Epithelial cell of esophagus (primary cell): ENCODE measurements around the gene MXI1.

Experiments used
- DNase-seq: peaks from one replicate; pipeline ENCODE4 v3.0.0; 2010; ENCODE audit warnings: low read depth
- H3K4me3 ChIP-seq: 2 replicates; pipeline ENCODE4 v1.5.1; 2011; ENCODE audit warnings: mild to moderate bottlenecking, low read length, control low read depth
- TF ChIP-seq, protein P1 (sequence below): IDR thresholded peaks from 2 replicates; pipeline ENCODE4 v1.5.1; 2011; ENCODE audit warnings: low read depth, mild to moderate bottlenecking, low read length, control low read depth, inconsistent platforms; ENCODE audit not compliant: insufficient read depth; ENCODE audit errors: missing control alignments

MXI1 gene

GRCh38 chr10:110317866-110318850 is 110.8 kb downstream of the MXI1 start:
- DNase-seq: no peak
- TF ChIP-seq, protein P1, sequence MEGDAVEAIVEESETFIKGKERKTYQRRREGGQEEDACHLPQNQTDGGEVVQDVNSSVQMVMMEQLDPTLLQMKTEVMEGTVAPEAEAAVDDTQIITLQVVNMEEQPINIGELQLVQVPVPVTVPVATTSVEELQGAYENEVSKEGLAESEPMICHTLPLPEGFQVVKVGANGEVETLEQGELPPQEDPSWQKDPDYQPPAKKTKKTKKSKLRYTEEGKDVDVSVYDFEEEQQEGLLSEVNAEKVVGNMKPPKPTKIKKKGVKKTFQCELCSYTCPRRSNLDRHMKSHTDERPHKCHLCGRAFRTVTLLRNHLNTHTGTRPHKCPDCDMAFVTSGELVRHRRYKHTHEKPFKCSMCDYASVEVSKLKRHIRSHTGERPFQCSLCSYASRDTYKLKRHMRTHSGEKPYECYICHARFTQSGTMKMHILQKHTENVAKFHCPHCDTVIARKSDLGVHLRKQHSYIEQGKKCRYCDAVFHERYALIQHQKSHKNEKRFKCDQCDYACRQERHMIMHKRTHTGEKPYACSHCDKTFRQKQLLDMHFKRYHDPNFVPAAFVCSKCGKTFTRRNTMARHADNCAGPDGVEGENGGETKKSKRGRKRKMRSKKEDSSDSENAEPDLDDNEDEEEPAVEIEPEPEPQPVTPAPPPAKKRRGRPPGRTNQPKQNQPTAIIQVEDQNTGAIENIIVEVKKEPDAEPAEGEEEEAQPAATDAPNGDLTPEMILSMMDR: no peak
- H3K4me3 ChIP-seq: no peak overlapping the region

DNA sequence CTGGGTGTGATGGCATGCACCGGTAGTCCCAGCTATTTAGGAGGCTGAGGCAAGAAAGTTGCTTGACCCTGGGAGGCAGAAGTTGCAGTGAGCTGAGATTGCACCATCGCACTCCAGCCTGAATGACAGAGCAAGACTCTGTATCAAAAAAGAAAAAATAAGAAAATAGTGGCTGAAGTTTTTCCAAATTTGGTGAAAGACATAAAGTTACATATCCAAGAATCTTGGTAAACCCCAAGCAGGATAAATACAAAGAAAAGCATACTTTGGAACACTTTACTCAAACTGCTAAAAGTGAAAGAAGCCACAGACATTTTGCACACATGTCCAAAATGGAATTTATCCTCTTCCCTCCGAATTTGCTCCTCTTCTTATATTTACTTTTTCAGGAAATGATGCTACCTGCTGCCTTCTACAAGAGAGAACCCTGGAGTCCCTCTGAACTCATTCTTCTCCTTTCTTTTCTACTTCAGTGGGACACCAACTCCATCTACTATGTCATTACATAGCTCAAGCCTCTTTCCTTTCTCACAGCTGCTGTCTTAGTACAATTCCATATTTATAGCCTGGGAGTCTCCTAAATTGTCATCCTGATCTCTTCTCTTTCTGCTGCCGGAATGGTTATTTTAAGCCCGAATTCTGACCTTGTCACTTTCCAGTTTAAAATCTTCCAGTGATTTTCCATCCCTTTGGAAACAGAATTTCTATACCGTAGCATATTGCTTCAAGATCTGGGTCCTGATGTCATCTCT is 114.6 kb downstream of the MXI1 start:
- no peak overlapping the region for H3K4me3 ChIP-seq
- DNase-seq: no peak
- TF ChIP-seq, protein P1: no peak

DNA sequence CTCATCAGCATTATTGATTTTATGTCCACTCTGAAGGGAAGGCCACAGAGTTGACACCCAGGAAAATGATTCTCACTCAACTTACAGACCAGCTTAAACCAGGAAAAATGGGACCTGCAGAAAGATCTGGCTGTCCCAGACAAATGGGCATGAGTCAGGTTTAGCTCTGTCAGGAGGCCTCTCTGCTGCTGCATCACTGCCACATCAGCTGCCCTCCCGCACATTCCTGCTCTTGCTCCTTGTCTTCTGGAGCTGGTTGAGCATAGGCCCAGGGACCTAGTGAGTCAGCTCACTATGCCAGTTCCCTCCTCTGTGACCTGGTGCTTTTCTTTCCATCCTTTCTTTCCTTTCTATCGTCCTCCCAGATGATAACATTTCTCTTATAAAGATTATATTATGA is 116.1 kb downstream of the MXI1 start:
- no peak overlapping the region for H3K4me3 ChIP-seq
- TF ChIP-seq, protein P1: no peak
- DNase-seq: peak; percentile 92

DNA sequence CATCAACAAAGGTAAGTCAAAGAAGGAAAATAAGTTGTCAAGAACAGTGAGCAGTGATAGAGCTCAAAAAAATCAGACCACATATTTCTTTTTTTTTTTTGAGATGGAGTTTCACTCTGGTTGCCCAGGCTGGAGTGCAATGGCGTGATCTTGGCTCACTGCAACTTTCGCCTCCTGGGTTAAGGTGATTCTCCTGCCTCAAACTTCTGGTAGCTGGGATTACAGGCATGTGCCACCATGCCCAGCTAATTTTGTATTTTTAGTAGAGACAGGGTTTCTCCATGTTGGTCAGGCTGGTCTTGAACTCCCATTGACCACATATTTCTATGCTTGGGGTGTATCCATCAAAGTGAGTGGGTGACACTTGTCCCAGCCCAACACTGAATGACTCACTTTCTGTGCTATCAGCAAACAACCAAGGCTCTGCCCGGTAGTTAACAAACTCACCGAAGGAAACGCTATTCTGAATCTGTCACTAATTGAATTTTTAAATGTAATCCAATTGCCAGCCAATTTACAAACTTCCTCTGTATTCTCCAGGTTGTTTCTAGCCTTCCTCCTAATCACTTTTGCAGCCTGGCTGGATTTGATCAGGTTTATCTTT is 116.9 kb downstream of the MXI1 start:
- no peak overlapping the region for H3K4me3 ChIP-seq
- TF ChIP-seq, protein P1: no peak
- DNase-seq: peak; percentile 42

DNA sequence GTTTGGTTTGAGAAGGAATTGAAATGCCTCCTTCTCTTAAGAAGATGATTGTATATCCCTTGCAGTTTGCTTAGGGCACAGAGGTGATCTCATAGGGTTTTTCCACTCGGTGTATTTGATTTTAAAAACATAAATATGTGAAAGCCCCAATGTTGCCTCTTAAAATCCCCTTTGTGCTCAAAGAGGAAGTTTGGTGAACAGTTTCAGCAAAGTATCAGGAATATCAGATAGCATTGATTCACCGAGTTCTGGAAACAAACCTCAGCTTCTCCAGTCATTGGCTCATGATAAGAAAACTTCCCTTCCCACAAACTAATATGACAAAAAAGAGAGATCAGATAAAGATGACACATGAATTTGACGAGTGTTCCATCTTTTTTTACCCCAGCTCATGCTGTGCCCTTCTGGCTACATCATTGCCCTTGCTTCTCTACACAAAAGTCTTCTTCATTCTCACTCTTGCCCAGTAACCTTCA is 117.4 kb downstream of the MXI1 start:
- TF ChIP-seq, protein P1: no peak
- DNase-seq: no peak
- no peak overlapping the region for H3K4me3 ChIP-seq

DNA sequence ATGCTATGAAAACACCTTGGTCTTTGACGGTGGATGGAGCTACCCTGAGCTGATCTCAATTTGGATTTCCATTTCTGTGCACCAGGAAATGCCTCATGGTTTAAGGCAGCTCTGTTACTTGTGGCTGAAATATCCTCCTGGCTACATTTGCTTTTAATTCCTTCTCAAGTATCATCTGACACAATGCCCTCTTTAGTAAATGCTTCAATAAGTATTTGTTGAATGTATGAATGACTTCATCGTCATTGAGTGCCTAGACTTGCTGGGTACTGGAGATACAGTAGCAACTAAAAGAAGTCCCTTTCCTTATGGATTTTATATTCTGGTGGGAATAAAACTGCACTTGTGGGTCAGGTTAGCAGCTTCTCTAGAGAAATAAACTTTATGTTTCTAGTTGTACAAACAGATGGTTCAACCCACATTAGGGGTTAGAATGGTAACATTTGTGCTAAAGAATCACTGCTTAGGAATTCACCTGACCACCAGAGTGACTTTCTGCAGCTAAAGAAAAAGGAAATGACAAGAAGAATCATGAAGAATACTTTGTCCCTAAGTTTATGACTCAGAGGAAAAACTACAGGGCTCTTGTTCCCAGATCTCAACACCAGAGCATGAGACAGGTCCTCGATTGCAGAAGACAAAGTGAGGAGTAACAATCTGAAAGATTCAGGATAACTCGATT is 119.1 kb downstream of the MXI1 start:
- TF ChIP-seq, protein P1: no peak
- DNase-seq: peak; percentile 39
- H3K4me3 ChIP-seq: no peak overlapping the region
